GM18508 (cell line): ENCODE results near the gene SIRT1.
"Not testable (repeated sequence)": the region's sequence is repeated elsewhere in the genome, so short reads cannot be mapped to it uniquely, and the experiment has no call there.

Source experiments
- ATAC-seq: cut with Tn5 transposase; IDR thresholded peaks from one replicate; pipeline ENCODE4 v1.9.1; 2021; ENCODE audit warnings: moderate number of reproducible peaks; ENCODE audit not compliant: insufficient read depth, unreplicated experiment

Gene SIRT1

DNA sequence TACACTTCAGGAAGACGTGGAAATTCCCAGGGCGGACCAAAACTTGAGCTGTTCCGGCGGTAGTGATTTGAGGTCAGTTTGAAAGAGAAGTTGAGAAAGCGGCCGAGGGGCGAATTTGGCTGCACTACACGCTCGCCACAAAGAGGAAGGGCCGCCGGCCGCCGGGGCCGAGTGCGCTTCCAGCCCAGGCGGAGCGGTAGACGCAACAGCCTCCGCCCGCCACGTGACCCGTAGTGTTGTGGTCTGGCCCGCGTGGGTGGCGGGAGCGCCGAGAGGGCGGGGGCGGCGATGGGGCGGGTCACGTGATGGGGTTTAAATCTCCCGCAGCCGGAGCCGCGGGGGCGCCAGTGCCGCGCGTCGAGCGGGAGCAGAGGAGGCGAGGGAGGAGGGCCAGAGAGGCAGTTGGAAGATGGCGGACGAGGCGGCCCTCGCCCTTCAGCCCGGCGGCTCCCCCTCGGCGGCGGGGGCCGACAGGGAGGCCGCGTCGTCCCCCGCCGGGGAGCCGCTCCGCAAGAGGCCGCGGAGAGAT lies at the start of gene SIRT1:
TSS of gene SIRT1 (plus strand) at position 344 of the 529 bp plus-strand sequence. CDS start at position 410, 66 bp downstream.
- peak; percentile 71 for ATAC-seq

GRCh38 chr10:67835541-67836394 lies 48.7 kb upstream of the SIRT1 start:
- ATAC-seq: not testable (repeated sequence)

- no peak for ATAC-seq
Measured at GRCh38 chr10:67836488-67836887, 48.0 kb upstream of the SIRT1 start.

DNA sequence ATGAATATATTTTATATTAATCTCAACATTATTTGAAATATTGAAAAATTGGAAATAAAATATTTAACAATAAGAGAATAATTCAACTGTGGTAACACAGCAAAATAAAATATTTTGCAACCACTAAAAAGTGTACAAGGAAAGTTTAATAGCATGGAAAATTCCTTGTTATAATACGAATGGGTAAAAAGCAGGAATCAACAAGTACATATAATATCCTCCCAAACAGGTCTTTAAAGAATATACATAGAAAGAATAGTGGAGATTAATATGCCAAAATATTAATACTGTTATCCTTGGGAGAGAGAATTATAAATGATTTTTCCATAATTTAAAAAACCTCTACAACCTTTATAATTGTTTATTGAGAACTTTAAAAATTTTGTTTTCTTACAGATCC lies 47.5 kb upstream of the SIRT1 start:
- no peak for ATAC-seq

- ATAC-seq: no peak
Measured at GRCh38 chr10:67837541-67838314, 46.7 kb upstream of the SIRT1 start, which contains the start of gene DNAJC12. Gene DNAJC12 (minus strand): TSS chr10:67838188. CDS start chr10:67838011, 177 bp downstream.

GRCh38 chr10:67839511-67839910 lies 44.9 kb upstream of the SIRT1 start:
- ATAC-seq: not testable (repeated sequence)

DNA sequence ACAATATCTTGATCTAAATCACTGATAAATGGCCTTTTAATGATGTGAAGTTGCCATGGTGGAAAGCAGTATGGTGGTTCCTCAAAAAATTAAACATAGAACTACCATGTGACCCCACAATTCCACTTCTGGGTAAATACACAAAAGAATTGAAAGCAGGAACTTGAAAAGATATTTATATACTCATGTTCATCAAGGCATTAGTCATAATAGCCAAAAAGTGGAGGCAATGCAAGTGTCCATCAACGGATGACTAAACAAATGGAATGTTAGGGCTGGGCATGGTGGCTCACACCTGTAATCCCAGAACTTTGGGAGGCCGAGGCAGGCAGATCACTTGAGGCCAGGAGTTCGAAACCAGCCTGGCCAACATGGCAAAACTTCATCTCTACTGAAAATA lies 44.5 kb upstream of the SIRT1 start:
- ATAC-seq: no peak

- ATAC-seq: no peak
Measured at GRCh38 chr10:67841737-67842136, 42.7 kb upstream of the SIRT1 start.

DNA sequence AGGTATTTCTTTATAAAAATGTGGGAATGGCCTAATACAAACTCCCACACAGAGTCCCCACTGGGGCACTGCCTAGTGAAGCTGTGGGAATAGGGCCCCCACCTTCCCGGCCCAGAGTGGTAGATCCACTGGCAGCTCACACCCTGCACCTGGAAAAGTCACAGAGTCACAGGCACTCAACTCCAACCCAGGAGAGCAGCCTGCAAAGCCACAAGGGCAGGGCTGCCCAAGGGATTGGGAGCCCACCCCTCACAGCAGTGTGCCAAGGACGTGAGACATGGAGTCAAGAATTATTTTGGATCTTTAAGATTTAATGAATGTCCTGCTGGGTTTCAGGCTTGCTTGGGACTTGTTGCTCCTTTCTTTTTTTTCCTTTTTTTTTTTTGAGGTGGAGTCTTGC lies 41.2 kb upstream of the SIRT1 start:
- ATAC-seq: no peak

GRCh38 chr10:67849331-67850011 lies 35.0 kb upstream of the SIRT1 start:
- peak; percentile 88 for ATAC-seq

DNA sequence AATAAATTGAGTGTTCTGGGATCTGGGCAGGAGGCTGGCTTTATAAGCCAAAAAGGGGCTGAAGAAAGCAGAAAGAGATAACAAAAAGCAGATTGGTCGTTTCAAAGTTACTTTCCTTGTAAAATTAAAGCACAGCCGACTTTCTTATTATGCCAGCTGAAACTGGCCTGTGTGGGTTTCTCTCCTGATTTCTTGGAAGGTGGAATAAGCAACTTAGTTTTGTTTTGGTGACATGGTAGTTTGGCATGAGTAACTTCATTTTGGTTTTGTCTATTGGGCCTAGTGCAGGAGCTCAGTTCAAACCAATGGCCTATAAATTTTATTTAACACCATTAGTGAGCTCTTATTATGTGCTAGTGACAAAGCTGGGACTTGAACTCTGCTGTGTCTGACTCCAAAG lies 33.3 kb upstream of the SIRT1 start:
- ATAC-seq: no peak

DNA sequence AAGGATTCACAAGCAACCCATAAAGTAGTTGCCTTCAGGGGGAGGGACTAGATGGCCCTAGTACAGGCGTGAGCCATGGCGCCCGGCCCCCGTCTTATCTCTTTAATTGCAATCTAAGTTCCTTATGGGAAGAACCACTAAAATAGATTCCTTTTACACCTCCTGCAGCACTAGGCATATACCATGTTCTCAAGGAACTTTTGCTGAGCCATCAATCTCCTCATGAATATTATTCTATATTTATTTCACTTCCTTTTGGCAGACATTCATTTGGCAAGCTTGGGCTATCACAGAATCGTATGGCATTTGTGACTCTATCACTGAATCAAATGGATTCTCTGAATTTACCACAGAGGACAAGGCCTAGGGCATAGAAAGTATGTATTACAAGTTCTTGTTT lies 31.7 kb upstream of the SIRT1 start:
- ATAC-seq: no peak

DNA sequence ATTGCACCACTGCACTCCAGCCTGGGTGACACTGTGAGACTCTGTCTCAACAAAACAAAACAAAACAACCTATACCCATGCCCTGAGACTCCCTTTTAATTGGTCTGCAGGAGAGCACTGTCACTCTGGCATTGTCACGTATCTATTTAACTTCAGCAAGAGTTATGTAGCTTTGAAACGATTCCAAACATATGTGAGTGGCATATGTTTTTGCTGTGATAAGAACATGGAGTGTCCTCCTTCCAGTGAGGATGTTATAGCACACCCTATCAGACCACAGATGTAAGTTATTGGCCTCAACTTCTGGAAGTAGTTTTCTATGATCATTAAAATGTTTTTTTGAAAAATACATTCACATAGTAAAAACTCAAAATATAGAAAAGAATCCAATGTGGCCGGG lies 30.9 kb upstream of the SIRT1 start:
- ATAC-seq: no peak

- ATAC-seq: no peak
Measured at GRCh38 chr10:67858971-67859370, 25.5 kb upstream of the SIRT1 start.

DNA sequence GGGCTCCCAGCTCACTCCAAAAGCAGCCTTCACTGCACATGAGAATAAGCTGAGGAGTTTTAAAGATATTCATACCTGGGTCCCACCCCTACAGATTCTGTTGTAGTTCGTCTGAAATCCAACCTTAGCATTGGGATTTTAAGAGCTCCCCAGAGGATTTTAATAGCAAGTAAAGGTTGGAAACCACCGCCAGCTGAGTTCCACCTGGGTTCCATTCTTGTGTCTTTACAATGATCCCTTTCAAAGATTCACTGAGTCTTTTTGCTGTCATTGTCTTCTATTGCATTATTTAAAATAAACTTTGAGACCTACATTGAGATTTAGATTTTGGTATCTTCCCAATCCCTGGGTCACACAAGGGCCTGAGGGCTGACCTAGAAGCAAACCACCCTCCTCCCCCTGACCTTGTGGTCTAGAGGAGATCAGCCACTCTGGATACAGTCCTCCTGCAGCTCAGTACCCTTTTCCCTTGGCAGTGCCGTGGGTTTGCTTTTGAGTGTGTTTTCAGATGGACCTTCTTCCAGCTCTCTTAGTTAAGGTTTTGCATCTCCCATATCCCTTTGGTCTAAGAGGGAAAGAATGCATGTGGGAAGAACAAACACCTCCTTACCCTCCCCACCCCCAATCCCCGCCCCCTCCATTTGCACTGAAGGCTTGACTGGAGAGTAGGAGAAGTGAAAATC lies 22.6 kb upstream of the SIRT1 start:
- no peak for ATAC-seq

DNA sequence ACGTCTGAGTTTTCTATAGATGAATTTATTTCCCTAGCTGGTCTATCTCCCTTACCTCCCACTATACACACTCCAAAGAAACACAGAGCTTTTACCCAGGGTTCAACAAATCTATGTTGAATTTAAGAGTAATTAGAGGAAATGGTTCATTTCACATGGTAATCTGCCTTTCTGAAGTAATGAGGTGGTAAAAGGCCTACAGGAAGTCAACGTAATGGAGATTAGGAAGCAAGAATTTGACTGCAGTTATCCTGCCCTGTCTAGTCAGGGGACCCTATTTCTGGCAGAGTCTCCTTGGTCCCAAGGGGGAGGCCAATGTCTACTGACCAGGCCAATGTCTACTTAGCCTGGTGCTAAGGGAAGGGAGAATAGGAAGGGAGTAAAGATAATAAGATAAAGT lies 21.4 kb upstream of the SIRT1 start:
- ATAC-seq: no peak

GRCh38 chr10:67864607-67865371 lies 19.7 kb upstream of the SIRT1 start:
- ATAC-seq: no peak

- no peak for ATAC-seq
Measured at GRCh38 chr10:67868132-67868531, 16.3 kb upstream of the SIRT1 start.

DNA sequence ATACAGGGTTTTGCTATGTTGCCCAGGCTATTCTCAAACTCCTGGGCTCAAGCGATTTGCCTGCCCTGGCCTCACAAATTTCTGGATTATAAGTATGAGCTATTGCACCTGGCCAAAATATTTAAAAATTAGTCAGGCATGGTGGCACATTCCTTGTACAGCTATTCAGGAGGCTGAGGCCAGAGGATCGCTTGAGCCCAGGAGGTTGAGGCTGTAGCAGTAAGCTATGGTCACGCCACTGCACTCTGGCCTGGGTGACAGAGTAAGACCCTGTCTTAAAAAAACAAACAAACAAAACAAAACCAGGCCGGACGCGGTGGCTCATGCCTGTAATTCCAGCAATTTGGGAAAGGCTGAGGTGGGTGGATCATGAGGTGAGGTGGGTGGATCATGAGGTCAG lies 14.5 kb upstream of the SIRT1 start:
- ATAC-seq: no peak
